Brain pericyte (primary cell): ENCODE results near the gene INPP4B.

Experiments used
- DNase-seq: peaks from one replicate; pipeline ENCODE4 v3.0.0-alpha.2; 2012; ENCODE audit warnings: low read depth, low spot score

The INPP4B gene

GRCh38 chr4:142582340-142582739 is 263.8 kb downstream of the INPP4B start:
- no peak for DNase-seq

DNA sequence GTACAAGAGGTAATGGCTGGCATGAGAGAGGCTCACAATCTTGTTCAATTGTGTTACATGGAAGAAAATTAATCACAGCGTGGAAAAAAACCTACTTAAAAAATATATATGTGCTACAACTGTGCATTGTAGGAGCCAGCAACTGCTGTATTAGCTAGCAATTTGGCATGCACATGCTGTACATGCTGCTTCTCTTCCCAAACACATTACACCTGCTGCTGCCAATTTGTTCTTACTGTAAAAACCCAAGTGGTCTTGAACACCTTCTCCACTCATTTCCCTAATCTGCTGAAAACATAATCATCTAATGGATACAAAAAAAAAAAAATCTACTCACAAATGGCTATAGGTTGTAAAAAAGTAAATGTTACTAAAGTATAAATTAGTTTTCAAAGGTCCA is 264.2 kb downstream of the INPP4B start:
- no peak for DNase-seq

DNA sequence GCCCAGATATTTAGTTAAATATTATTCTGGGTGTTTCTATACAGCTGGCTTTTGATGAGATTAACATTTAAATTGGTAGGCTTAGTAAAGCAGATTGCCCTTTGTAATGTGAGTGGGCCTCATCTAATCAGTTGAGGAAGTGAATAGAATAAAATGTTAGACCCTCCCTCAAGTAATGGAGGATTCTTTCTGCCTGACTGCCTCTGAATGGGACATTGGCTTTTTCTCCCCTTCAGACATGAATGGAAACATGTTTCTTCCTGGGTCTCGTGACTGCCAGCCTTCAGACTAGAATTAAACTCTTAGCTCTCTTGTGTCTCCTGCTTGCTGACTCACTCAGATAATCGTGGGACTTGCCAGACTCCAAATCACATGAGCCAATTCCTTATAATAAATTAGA is 266.7 kb downstream of the INPP4B start:
- no peak for DNase-seq

GRCh38 chr4:142574306-142574705 is 271.8 kb downstream of the INPP4B start:
- no peak for DNase-seq

DNA sequence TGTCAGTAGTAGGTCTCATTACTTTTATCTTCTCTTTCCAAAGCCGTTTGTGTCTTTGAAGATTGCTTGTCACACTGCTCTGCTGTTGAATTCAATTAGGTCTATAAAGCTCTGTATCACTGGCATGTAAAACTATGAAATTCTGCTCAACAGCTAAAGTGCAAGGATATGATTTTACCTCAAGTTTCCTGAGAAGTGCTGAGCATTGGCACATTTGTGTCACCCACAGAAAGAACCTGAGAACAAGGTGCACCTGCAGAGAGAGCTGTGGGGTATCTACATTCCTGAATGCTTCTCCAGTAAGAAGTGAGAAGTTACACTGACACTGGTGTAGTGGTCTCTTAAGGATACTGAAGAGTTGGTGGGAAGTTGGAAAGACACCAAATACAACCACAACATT is 274.0 kb downstream of the INPP4B start:
- no peak for DNase-seq

- DNase-seq = no peak
These were observed 278.3 kb downstream of the INPP4B start for GRCh38 chr4:142567620-142568451.

DNA sequence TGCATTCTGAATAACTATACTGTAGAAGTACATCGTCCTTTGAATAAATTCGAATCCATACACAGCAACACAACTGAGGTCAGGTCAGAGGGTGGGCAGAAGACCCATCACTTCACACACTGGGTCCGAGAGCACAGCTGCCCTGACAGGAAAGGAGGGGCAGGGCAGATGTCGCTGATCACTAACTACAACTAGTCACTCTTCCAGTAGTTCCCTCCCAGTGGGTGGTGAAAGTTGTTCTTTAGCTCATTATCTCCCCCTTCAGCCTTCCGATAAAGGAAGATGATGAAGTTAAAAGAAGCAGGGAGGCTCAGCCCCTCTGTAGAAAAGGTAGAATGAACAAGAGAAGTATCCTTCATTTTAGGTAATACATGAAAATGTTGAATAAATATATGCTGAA is 278.9 kb downstream of the INPP4B start:
- no peak for DNase-seq

- DNase-seq = no peak
These were observed 279.3 kb downstream of the INPP4B start for GRCh38 chr4:142566777-142567176.

GRCh38 chr4:142566243-142566642 is 279.9 kb downstream of the INPP4B start:
- no peak for DNase-seq

DNA sequence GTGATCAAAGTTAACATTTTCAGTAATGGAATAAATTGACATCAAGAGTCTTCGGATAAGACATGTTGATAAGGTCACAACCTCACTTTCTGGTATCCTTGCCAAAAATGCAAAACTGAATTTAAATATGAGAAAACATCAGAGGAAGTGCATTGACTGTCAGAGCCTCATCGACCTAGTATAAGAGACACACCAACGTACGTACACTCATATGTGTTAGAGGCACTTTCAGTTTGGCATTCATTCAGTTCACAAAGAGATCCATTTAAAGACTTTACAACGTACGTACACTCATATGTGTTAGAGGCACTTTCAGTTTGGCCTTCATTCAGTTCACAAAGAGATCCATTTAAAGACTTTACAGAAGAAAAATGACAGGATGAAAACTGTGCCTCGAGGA is 280.3 kb downstream of the INPP4B start:
- no peak for DNase-seq

GRCh38 chr4:142563682-142564291 is 282.3 kb downstream of the INPP4B start:
- no peak for DNase-seq

DNA sequence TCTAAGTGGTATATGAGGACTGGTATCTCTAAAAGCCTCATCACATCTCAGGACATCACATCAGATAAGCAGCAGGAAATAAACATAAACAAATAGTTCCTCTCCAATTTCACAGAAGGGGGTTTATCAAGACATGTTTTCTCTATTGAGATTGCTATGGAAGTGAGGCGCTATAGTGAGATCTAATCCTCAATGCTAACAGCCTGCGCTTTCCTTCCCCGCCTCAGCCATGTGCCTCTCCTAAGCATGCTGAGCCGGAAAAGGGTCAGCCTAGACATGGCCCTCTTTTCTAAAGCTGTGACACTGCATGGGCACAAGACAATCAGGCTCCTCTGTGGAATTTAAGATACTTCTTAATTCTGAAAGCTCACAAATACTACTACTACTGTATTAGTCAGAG is 286.1 kb downstream of the INPP4B start:
- no peak for DNase-seq

GRCh38 chr4:142558851-142559250 is 287.2 kb downstream of the INPP4B start:
- no peak for DNase-seq

DNA sequence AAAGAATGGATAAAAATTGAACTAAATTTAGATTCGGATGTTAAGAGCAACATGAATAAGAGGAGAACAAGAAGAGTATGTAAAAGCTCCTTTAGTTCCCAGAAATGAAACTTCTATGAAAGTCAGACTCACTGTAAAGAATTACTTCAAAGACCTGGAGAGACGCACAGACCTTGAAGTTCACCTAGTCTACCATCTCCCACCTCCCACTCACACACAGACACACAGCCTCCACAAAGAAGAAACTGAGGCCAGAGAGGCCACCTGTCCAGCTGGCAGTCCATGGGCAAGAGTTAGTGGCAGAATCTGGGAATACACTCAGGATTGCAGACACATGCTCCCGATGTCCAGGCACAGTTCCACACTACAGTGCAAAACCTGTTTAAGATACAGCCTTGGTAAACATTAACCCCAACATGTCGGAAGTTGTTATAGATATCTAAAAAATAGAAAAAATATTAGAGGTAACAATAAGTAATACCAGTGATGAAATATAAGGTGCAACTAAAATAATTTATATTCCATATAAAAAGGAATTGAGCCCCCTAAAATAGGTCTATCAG is 288.8 kb downstream of the INPP4B start:
- DNase-seq = no peak

DNA sequence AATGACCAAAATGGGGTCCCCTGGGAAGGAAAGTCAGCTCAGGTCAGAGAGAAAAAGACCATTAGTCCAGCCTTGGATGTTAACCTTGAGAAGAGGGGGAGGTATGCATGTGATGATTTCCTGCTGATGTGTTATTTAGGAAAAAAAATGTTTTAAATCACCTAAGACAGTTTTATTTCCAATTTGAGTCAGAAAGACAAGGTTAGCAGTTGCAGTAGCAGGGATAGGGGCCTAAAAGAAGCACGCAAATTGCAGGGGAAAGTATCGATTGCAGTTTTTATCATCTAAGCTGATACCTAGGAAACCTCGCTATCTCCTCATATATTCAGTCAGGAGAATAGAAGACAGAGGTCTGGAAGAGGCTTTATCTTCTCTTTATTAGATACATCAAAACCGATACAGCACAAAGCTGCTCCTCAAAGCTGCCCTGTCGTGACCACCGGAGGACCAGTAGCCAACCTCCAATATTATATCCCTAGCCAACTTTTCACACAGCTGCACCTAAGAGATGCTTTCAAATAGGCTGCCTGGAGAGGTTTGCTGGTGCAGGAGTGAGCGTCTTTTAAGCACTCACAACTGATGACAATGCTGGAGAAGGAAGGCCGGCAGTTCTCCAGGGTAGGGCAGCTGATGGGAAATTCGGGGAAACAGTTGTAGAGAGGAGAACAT is 289.4 kb downstream of the INPP4B start:
- DNase-seq = no peak

- DNase-seq = no peak
These were observed 290.1 kb downstream of the INPP4B start for GRCh38 chr4:142556048-142556447.

DNA sequence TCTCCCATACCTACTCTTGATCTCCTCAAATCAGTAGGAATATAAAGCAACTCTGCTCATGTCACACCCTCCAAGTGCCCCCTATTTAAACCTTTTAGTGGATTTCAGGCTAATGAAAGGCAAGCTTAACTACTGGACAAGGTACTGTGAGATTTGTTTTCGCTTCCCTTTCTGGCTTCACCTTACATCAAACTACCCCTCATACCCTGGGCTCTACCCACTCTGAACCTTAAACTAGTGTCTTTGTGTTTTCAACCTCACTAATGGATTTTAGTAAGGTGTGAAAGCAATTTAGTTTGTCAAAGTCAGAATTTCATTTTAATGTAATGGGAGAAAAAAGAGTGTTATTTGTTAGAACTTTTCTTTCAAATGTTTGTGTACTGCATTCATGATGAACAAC is 291.7 kb downstream of the INPP4B start:
- no peak for DNase-seq

DNA sequence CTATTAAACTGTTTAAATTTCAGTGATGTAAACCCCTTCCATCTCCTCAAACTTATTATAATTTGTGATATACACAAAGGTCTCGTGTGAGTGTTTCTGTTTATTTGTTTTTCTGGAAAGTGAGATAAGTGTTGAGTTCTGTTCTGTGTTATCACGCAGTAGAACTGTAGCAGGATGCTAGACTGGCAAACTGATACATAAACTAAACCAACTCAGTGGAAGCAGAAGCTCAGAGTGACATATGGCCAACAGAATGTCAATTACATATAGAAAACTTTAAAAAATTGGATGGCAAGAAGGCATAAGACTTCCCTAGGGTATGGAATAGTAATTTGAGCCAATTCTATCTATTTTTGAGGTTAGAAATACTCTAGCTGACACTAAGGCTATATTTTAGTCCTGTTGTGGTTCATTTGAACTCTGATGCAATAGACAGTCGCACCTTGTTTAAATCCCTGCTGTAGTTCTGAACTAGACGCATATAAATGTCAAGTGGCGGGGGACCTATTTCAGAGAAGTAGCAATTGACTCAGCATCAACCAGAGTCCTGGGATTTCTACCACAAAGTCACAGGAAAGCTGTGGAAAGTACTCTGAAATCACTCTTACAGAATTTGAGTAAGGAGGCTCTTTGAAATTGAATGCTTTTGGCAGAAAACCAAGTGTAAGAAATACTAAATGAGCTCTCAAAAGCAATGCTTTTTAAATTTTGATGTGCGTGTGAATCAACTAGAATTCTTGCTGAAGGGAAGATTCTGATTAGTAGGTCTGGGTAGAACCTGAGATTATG is 294.4 kb downstream of the INPP4B start:
- DNase-seq = no peak

DNA sequence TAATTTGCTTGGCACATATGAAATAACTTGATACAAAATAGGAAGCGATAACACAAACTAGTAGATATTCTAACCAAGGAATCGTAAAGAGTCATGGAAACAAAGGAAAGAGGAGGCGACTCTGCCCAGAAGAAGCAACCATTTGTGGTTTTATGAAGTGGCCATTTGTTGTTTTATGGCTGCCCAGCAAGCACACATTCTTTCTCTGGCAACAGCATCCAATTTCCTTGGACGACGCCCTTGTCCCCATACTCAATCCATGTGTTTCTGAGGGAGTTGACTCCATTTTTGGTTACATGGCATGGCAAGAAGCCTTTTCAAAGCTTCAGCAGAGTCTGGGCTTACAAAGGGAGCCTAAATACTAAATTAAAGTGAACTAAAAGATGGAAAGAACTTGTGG is 295.1 kb downstream of the INPP4B start:
- DNase-seq = no peak

- no peak for DNase-seq
These were observed 296.2 kb downstream of the INPP4B start for GRCh38 chr4:142549726-142550463.

- DNase-seq = no peak
These were observed 296.9 kb downstream of the INPP4B start for GRCh38 chr4:142549248-142549647.
